ENCODE measurements around the gene MSI2. TPM values are rescaled to one million over a fixed set of nuclear protein-coding genes. Genes with fewer than 3 reads are reported as not detected.

MSI2 gene
- total and polyA plus RNA-seq, 2 experiments from 2014 or later, result 18.9 to 41.8 TPM

GRCh38 chr17:57705921-57706695 lies 449.8 kb downstream of the MSI2 start:
- Mint-ChIP-seq H3K27me3 (ENCODE audit: insufficient read depth, low read depth, poor library complexity) (peaks cover 3% of the 10 kb centered on the region), H3K36me3 (ENCODE audit: low read depth) (no peaks in the 10 kb centered on the region), H3K9me3 (no peaks in the 10 kb centered on the region), H3K4me1 (peaks cover 22% of the 10 kb centered on the region), H3K27ac (no peak overlapping the region), H3K4me3 (no peak overlapping the region)
- no peaks in the 10 kb centered on the region for H3K9me2 ChIP-seq (ENCODE audit: insufficient read depth)
- no peaks in the 10 kb centered on the region for H3K27me3 ChIP-seq (ENCODE audit: insufficient read depth)
- no peak overlapping the region for H2AFZ ChIP-seq
- H3K27ac ChIP-seq (ENCODE audit: low read depth), result no peak overlapping the region
- TF ChIP-seq STAT1 (IDR thresholded peaks at IDR 0.05; ENCODE audit: unreplicated experiment) (no peak), CTCF (conservative IDR thresholded peaks at IDR 0.05; ENCODE audit: low read depth in 2 of 2) (no peak), ZNF331 (CRISPR knock-in tag; IDR thresholded peaks at IDR 0.05; ENCODE audit: low read depth) (no peak), ZNF114 (CRISPR knock-in tag; IDR thresholded peaks at IDR 0.05) (no peak), REST (IDR thresholded peaks at IDR 0.05; ENCODE audit: unreplicated experiment) (no peak), JUNB (IDR thresholded peaks at IDR 0.05; ENCODE audit: unreplicated experiment) (no peak)
- H3F3A ChIP-seq (replicated peaks; ENCODE audit: low read depth), result no peaks in the 10 kb centered on the region
- H3K4me2 ChIP-seq, result no peak overlapping the region
- no peaks in the 10 kb centered on the region for H3K79me2 ChIP-seq (replicated peaks; ENCODE audit: insufficient read depth)
- no peak for ATAC-seq
- no peak for DNase-seq (ENCODE audit: low spot score)
- peaks cover 13% of the 10 kb centered on the region for H3K4me1 ChIP-seq (ENCODE audit: insufficient read depth)
- H3K4me3 ChIP-seq, result no peak overlapping the region
- H3K36me3 ChIP-seq (ENCODE audit: insufficient read depth), result no peaks in the 10 kb centered on the region
- H4K20me1 ChIP-seq (replicated peaks; ENCODE audit: insufficient read depth), result no peaks in the 10 kb centered on the region

GRCh38 chr17:57706761-57707160 lies 450.4 kb downstream of the MSI2 start:
- no peaks in the 10 kb centered on the region for H3K9me3 Mint-ChIP-seq
- H3K9me2 ChIP-seq (ENCODE audit: insufficient read depth), result no peaks in the 10 kb centered on the region
- no peaks in the 10 kb centered on the region for H3K36me3 ChIP-seq (ENCODE audit: insufficient read depth)
- no peak overlapping the region for H3K4me2 ChIP-seq
- H3K4me3 Mint-ChIP-seq, result no peak overlapping the region
- H3K36me3 Mint-ChIP-seq (ENCODE audit: low read depth), result no peaks in the 10 kb centered on the region
- peaks cover 13% of the 10 kb centered on the region for H3K4me1 ChIP-seq (ENCODE audit: insufficient read depth)
- H3K4me1 Mint-ChIP-seq, result peaks cover 22% of the 10 kb centered on the region
- no peak for DNase-seq (ENCODE audit: low spot score)
- no peak overlapping the region for H3K27ac Mint-ChIP-seq
- no peak overlapping the region for H2AFZ ChIP-seq
- no peaks in the 10 kb centered on the region for H3K79me2 ChIP-seq (replicated peaks; ENCODE audit: insufficient read depth)
- H3K27ac ChIP-seq (ENCODE audit: low read depth), result no peak overlapping the region
- no peak overlapping the region for H3K4me3 ChIP-seq
- no peak for ATAC-seq
- H3K27me3 Mint-ChIP-seq (ENCODE audit: insufficient read depth, low read depth, poor library complexity), result peaks cover 3% of the 10 kb centered on the region
- no peaks in the 10 kb centered on the region for H4K20me1 ChIP-seq (replicated peaks; ENCODE audit: insufficient read depth)
- H3F3A ChIP-seq (replicated peaks; ENCODE audit: low read depth), result no peaks in the 10 kb centered on the region
- no peaks in the 10 kb centered on the region for H3K27me3 ChIP-seq (ENCODE audit: insufficient read depth)
- no peak for TF ChIP-seq REST (IDR thresholded peaks at IDR 0.05; ENCODE audit: unreplicated experiment)
- TF ChIP-seq STAT1 (IDR thresholded peaks at IDR 0.05; ENCODE audit: unreplicated experiment), result no peak
- no peak for TF ChIP-seq ZNF114 (CRISPR knock-in tag; IDR thresholded peaks at IDR 0.05)
- TF ChIP-seq CTCF (conservative IDR thresholded peaks at IDR 0.05; ENCODE audit: low read depth in 2 of 2), result no peak
- TF ChIP-seq NANOG (IDR thresholded peaks at IDR 0.05; ENCODE audit: borderline replicate concordance), result no peak
- no peak for TF ChIP-seq POLR2AphosphoS5 (IDR thresholded peaks at IDR 0.05; ENCODE audit: low read depth)
- no peak for TF ChIP-seq CREB1 (CRISPR knock-in tag; IDR thresholded peaks at IDR 0.05; ENCODE audit: low read depth)
- TF ChIP-seq JUNB (IDR thresholded peaks at IDR 0.05; ENCODE audit: unreplicated experiment), result no peak

Data from GM23338 (cell line).